D341Med (cell line): ENCODE measurements around the gene STK38L.
"Not testable (repeated sequence)": the region's sequence is repeated elsewhere in the genome, so short reads cannot be mapped to it uniquely, and the experiment has no call there.

Source experiments
- DNase-seq: peaks from one replicate; pipeline ENCODE4 v3.0.0; 2012; ENCODE audit warnings: low spot score

The STK38L gene

GRCh38 chr12:27229367-27229766 lies 14.7 kb upstream of the STK38L start:
- no peak for DNase-seq

- not testable (repeated sequence) for DNase-seq
Measured at GRCh38 chr12:27231374-27231773, 12.7 kb upstream of the STK38L start.

GRCh38 chr12:27233814-27234213 lies 10.3 kb upstream of the STK38L start:
- DNase-seq, result no peak

GRCh38 chr12:27236498-27236897 lies 7.6 kb upstream of the STK38L start:
- no peak for DNase-seq

GRCh38 chr12:27237790-27238771 lies 6.0 kb upstream of the STK38L start:
- no peak for DNase-seq

GRCh38 chr12:27243006-27243405 lies 1.1 kb upstream of the STK38L start:
- no peak for DNase-seq

GRCh38 chr12:27244689-27245488 lies 803 bp downstream of the STK38L start:
- DNase-seq, result no peak

GRCh38 chr12:27246141-27246540 lies 2.1 kb downstream of the STK38L start:
- DNase-seq, result no peak

GRCh38 chr12:27246774-27247173 lies 2.7 kb downstream of the STK38L start:
- no peak for DNase-seq

- no peak for DNase-seq
Measured at GRCh38 chr12:27252934-27253333, 8.8 kb downstream of the STK38L start.

GRCh38 chr12:27253347-27253746 lies 9.3 kb downstream of the STK38L start:
- no peak for DNase-seq

GRCh38 chr12:27255806-27256205 lies 11.7 kb downstream of the STK38L start:
- DNase-seq, result no peak

GRCh38 chr12:27257104-27257843 lies 13.2 kb downstream of the STK38L start:
- no peak for DNase-seq

- DNase-seq, result no peak
Measured at GRCh38 chr12:27260746-27261145, 16.7 kb downstream of the STK38L start.

GRCh38 chr12:27261866-27262265 lies 17.8 kb downstream of the STK38L start:
- no peak for DNase-seq

GRCh38 chr12:27270148-27270547 lies 26.1 kb downstream of the STK38L start:
- DNase-seq, result no peak

- no peak for DNase-seq
Measured at GRCh38 chr12:27271206-27271605, 27.1 kb downstream of the STK38L start.

GRCh38 chr12:27272373-27273028 lies 28.4 kb downstream of the STK38L start:
- DNase-seq, result no peak

GRCh38 chr12:27273114-27273513 lies 29.0 kb downstream of the STK38L start:
- no peak for DNase-seq

GRCh38 chr12:27274706-27275105 lies 30.6 kb downstream of the STK38L start:
- no peak for DNase-seq

- DNase-seq, result no peak
Measured at GRCh38 chr12:27276275-27276674, 32.2 kb downstream of the STK38L start.

- DNase-seq, result no peak
Measured at GRCh38 chr12:27277846-27278260, 33.8 kb downstream of the STK38L start.
